ENCODE measurements around the gene TMEM234.

TMEM234 gene

GRCh38 chr1:32186077-32186476 is 36.1 kb downstream of the TMEM234 start:
- Histone ChIP-seq H3K27ac (ENCODE audit: insufficient read depth in 1 of 2, low read depth in 1 of 2, low read length in 2 of 2, poor library complexity in 1 of 2, severe bottlenecking in 2 of 2) (no peak overlapping the region), H3K4me1 (ENCODE audit: control extremely low read depth in 1 of 4, control insufficient read depth in 4 of 4, insufficient read depth in 4 of 4, low read length in 3 of 4) (peaks cover 0 to 25% (median 15%) of the 10 kb centered on the region in 4 experiments), H3K9me3 (ENCODE audit: control extremely low read depth in 1 of 5, control insufficient read depth in 4 of 5, insufficient read depth in 2 of 5, low read depth in 1 of 5, low read length in 4 of 5) (no peaks in the 10 kb centered on the region), H3K27me3 (replicated peaks in 2 of 5; ENCODE audit: control insufficient read depth in 4 of 5, insufficient read depth in 5 of 5, low read length in 4 of 5) (no peaks in the 10 kb centered on the region), H3K4me3 (ENCODE audit: control insufficient read depth in 1 of 7, extremely low read depth in 1 of 7, insufficient read depth in 4 of 7, low read depth in 2 of 7, low read length in 6 of 7) (no peak overlapping the region), H3K36me3 (ENCODE audit: control insufficient read depth in 4 of 4, insufficient read depth in 4 of 4, low read length in 3 of 4) (peaks cover 21 to 82% (median 64%) of the 10 kb centered on the region in 4 experiments)
- no peak for DNase-seq
- ChIA-PET POLR2A (no interaction called here), CTCF (interaction anchor here (2.5 kb wide), 1 partner anchor 11 kb away, joined by 9 read pairs; no protein-coding TSS in a partner anchor)
- WGBS (ENCODE audit: insufficient coverage): 94% methylated on average over 2 of the region's 2 CpGs

GRCh38 chr1:32184650-32185049 is 37.5 kb downstream of the TMEM234 start:
- no peaks in the 10 kb centered on the region for H3K27me3 ChIP-seq (replicated peaks in 2 of 5; ENCODE audit: control insufficient read depth in 4 of 5, insufficient read depth in 5 of 5, low read length in 4 of 5)
- H3K27ac ChIP-seq (ENCODE audit: insufficient read depth in 1 of 2, low read depth in 1 of 2, low read length in 2 of 2, poor library complexity in 1 of 2, severe bottlenecking in 2 of 2): no peak overlapping the region
- H3K36me3 ChIP-seq (ENCODE audit: control insufficient read depth in 4 of 4, insufficient read depth in 4 of 4, low read length in 3 of 4): peaks cover 19 to 77% (median 55%) of the 10 kb centered on the region in 4 experiments
- ChIA-PET POLR2A (interaction anchor here (1.0 kb wide), 1 partner anchor 8 kb away, joined by 3 read pairs; no protein-coding TSS in a partner anchor), CTCF (interaction anchor here (0.5 to 2.5 kb wide), 6 partner anchors 9 to 97 kb away, joined by 3 to 9 read pairs (median 3); no protein-coding TSS in a partner anchor)
- DNase-seq: peak in 2 of 3 donors; percentile 48 to 49
- H3K4me3 ChIP-seq (ENCODE audit: control insufficient read depth in 1 of 7, extremely low read depth in 1 of 7, insufficient read depth in 4 of 7, low read depth in 2 of 7, low read length in 6 of 7): no peak overlapping the region
- H3K4me1 ChIP-seq (ENCODE audit: control extremely low read depth in 1 of 4, control insufficient read depth in 4 of 4, insufficient read depth in 4 of 4, low read length in 3 of 4): peaks cover 0 to 39% (median 26%) of the 10 kb centered on the region in 4 experiments
- H3K9me3 ChIP-seq (ENCODE audit: control extremely low read depth in 1 of 5, control insufficient read depth in 4 of 5, insufficient read depth in 2 of 5, low read depth in 1 of 5, low read length in 4 of 5): no peaks in the 10 kb centered on the region

GRCh38 chr1:32182060-32182459 is 40.1 kb downstream of the TMEM234 start:
- WGBS (ENCODE audit: insufficient coverage): 98% methylated on average over 5 of the region's 6 CpGs
- Histone ChIP-seq H3K27me3 (replicated peaks in 2 of 5; ENCODE audit: control insufficient read depth in 4 of 5, insufficient read depth in 5 of 5, low read length in 4 of 5) (no peaks in the 10 kb centered on the region), H3K36me3 (ENCODE audit: control insufficient read depth in 4 of 4, insufficient read depth in 4 of 4, low read length in 3 of 4) (peaks cover 12 to 52% (median 31%) of the 10 kb centered on the region in 4 experiments), H3K4me1 (ENCODE audit: control extremely low read depth in 1 of 4, control insufficient read depth in 4 of 4, insufficient read depth in 4 of 4, low read length in 3 of 4) (peaks cover 0 to 48% (median 35%) of the 10 kb centered on the region in 4 experiments), H3K4me3 (ENCODE audit: control insufficient read depth in 1 of 7, extremely low read depth in 1 of 7, insufficient read depth in 4 of 7, low read depth in 2 of 7, low read length in 6 of 7) (no peak overlapping the region), H3K9me3 (ENCODE audit: control extremely low read depth in 1 of 5, control insufficient read depth in 4 of 5, insufficient read depth in 2 of 5, low read depth in 1 of 5, low read length in 4 of 5) (no peaks in the 10 kb centered on the region), H3K27ac (ENCODE audit: insufficient read depth in 1 of 2, low read depth in 1 of 2, low read length in 2 of 2, poor library complexity in 1 of 2, severe bottlenecking in 2 of 2) (no peak overlapping the region)
- no peak for DNase-seq
- CTCF ChIA-PET: interaction anchor here (1.1 to 1.4 kb wide), 4 partner anchors 8 to 34 kb away, joined by 3 to 4 read pairs (median 3); no protein-coding TSS in a partner anchor
- POLR2A ChIA-PET: no interaction called here

- POLR2A ChIA-PET: no interaction called here
- H3K9me3 ChIP-seq (ENCODE audit: control extremely low read depth in 1 of 5, control insufficient read depth in 4 of 5, insufficient read depth in 2 of 5, low read depth in 1 of 5, low read length in 4 of 5): no peaks in the 10 kb centered on the region
- peak overlapping the region in 3 of 7 experiments; percentile 29 to 89 (median 42) for H3K4me3 ChIP-seq (ENCODE audit: control insufficient read depth in 1 of 7, extremely low read depth in 1 of 7, insufficient read depth in 4 of 7, low read depth in 2 of 7, low read length in 6 of 7)
- H3K36me3 ChIP-seq (ENCODE audit: control insufficient read depth in 4 of 4, insufficient read depth in 4 of 4, low read length in 3 of 4): peaks cover 8 to 51% (median 29%) of the 10 kb centered on the region in 4 experiments
- H3K27me3 ChIP-seq (replicated peaks in 2 of 5; ENCODE audit: control insufficient read depth in 4 of 5, insufficient read depth in 5 of 5, low read length in 4 of 5): no peaks in the 10 kb centered on the region
- 95% methylated on average over 5 of the region's 5 CpGs for WGBS (ENCODE audit: insufficient coverage)
- CTCF ChIA-PET: interaction anchor here (1.1 to 1.4 kb wide), 3 partner anchors 8 to 35 kb away, joined by 3 read pairs; no protein-coding TSS in a partner anchor
- no peak overlapping the region for H3K27ac ChIP-seq (ENCODE audit: insufficient read depth in 1 of 2, low read depth in 1 of 2, low read length in 2 of 2, poor library complexity in 1 of 2, severe bottlenecking in 2 of 2)
- H3K4me1 ChIP-seq (ENCODE audit: control extremely low read depth in 1 of 4, control insufficient read depth in 4 of 4, insufficient read depth in 4 of 4, low read length in 3 of 4): peaks cover 0 to 48% (median 35%) of the 10 kb centered on the region in 4 experiments
- no peak for DNase-seq
Observed at GRCh38 chr1:32181563-32181962, 40.6 kb downstream of the TMEM234 start.

GRCh38 chr1:32181065-32181464 is 41.1 kb downstream of the TMEM234 start:
- 95% methylated on average over 9 of the region's 9 CpGs for WGBS (ENCODE audit: insufficient coverage)
- POLR2A ChIA-PET: no interaction called here
- DNase-seq: no peak

GRCh38 chr1:32180186-32181060 is 41.7 kb downstream of the TMEM234 start:
- peak in 2 of 3 donors; percentile 21 to 37 for DNase-seq
- Histone ChIP-seq H3K36me3 (ENCODE audit: control insufficient read depth in 4 of 4, insufficient read depth in 4 of 4, low read length in 3 of 4) (peaks cover 7 to 42% (median 25%) of the 10 kb centered on the region in 4 experiments), H3K9me3 (ENCODE audit: control extremely low read depth in 1 of 5, control insufficient read depth in 4 of 5, insufficient read depth in 2 of 5, low read depth in 1 of 5, low read length in 4 of 5) (no peaks in the 10 kb centered on the region), H3K4me3 (ENCODE audit: control insufficient read depth in 1 of 7, extremely low read depth in 1 of 7, insufficient read depth in 4 of 7, low read depth in 2 of 7, low read length in 6 of 7) (peak overlapping the region; percentile 45 to 89 (median 71)), H3K27me3 (replicated peaks in 2 of 5; ENCODE audit: control insufficient read depth in 4 of 5, insufficient read depth in 5 of 5, low read length in 4 of 5) (no peaks in the 10 kb centered on the region), H3K4me1 (ENCODE audit: control extremely low read depth in 1 of 4, control insufficient read depth in 4 of 4, insufficient read depth in 4 of 4, low read length in 3 of 4) (peaks cover 0 to 43% (median 33%) of the 10 kb centered on the region in 4 experiments), H3K27ac (ENCODE audit: insufficient read depth in 1 of 2, low read depth in 1 of 2, low read length in 2 of 2, poor library complexity in 1 of 2, severe bottlenecking in 2 of 2) (peak overlapping the region; percentile 42 to 89)
- ChIA-PET CTCF (interaction anchor here (0.9 to 1.5 kb wide), 2 partner anchors 40 to 72 kb away, joined by 3 to 5 read pairs; partner anchors contain the start of gene KPNA6), POLR2A (no interaction called here)
- 12% methylated on average over 24 of the region's 36 CpGs for WGBS (ENCODE audit: insufficient coverage)

More at GRCh38 chr1:32181065-32181464, 41.1 kb downstream of the TMEM234 start:
- Histone ChIP-seq H3K9me3 (ENCODE audit: control extremely low read depth in 1 of 5, control insufficient read depth in 4 of 5, insufficient read depth in 2 of 5, low read depth in 1 of 5, low read length in 4 of 5) (no peaks in the 10 kb centered on the region), H3K4me1 (ENCODE audit: control extremely low read depth in 1 of 4, control insufficient read depth in 4 of 4, insufficient read depth in 4 of 4, low read length in 3 of 4) (peaks cover 0 to 47% (median 34%) of the 10 kb centered on the region in 4 experiments), H3K27me3 (replicated peaks in 2 of 5; ENCODE audit: control insufficient read depth in 4 of 5, insufficient read depth in 5 of 5, low read length in 4 of 5) (no peaks in the 10 kb centered on the region), H3K36me3 (ENCODE audit: control insufficient read depth in 4 of 4, insufficient read depth in 4 of 4, low read length in 3 of 4) (peaks cover 7 to 46% (median 26%) of the 10 kb centered on the region in 4 experiments), H3K4me3 (ENCODE audit: control insufficient read depth in 1 of 7, extremely low read depth in 1 of 7, insufficient read depth in 4 of 7, low read depth in 2 of 7, low read length in 6 of 7) (peak overlapping the region in 4 of 7 experiments; percentile 29 to 89 (median 72)), H3K27ac (ENCODE audit: insufficient read depth in 1 of 2, low read depth in 1 of 2, low read length in 2 of 2, poor library complexity in 1 of 2, severe bottlenecking in 2 of 2) (peak overlapping the region; percentile 42 to 89)
- CTCF ChIA-PET: interaction anchor here (1.2 to 1.5 kb wide), 3 partner anchors 9 to 73 kb away, joined by 3 to 5 read pairs (median 3); partner anchors contain the start of gene KPNA6
